PC-3 (cell line): Measurements from ENCODE around the gene CCDC158. TPM values are rescaled to one million over a fixed set of nuclear protein-coding genes. Genes with fewer than 3 reads are reported as not detected.
A peak's percentile ranks its signal among the peaks of the same experiment; 100 is the strongest.

Source experiments
- ATAC-seq: fragments of 200-7000 bp; cut with Tn5 transposase; 2 replicates; pipeline ENCODE4 v1.9.1; 2020; ENCODE audit warnings: mild to moderate bottlenecking, moderate library complexity
- BruUV-seq: library from RNA; stranded (reverse); fragments of 400-500 nt; replicated peaks from 2 replicates; lab custom pipeline; 2021; lab: Mats Ljungman, UMichigan
- CTCF ChIA-PET: fragments of 300-600 bp; sonication (Branson Sonifier 250); formaldehyde crosslinking; loops from one replicate; lab custom pipeline; 2022; ENCODE audit warnings: antibody characterized with exemption; lab: Charles Lee
- POLR2A ChIA-PET: fragments of 300-600 bp; sonication (Branson Sonifier 250); formaldehyde crosslinking; loops from one replicate; lab custom pipeline; 2022; ENCODE audit warnings: antibody characterized with exemption; ENCODE audit not compliant: unreplicated experiment; lab: Charles Lee
- DNase-seq: peaks from one replicate; pipeline ENCODE4 v3.0.0-alpha.2; 2015
- H2AFZ ChIP-seq: fragments of 300-600 bp; sonication (generic); 2 replicates; pipeline ENCODE4 v1.6.0; 2016; ENCODE audit warnings: antibody characterized with exemption, low read length
- H3F3A ChIP-seq: fragments of 300-600 bp; sonication (generic); one replicate; pipeline ENCODE4 v1.6.0; 2017; ENCODE audit warnings: antibody characterized with exemption, low read length, control low read depth, mild to moderate bottlenecking; ENCODE audit not compliant: unreplicated experiment
- H3K27ac ChIP-seq: fragments of 300-600 bp; sonication (generic); 2 replicates; pipeline ENCODE4 v1.5.1; 2016; ENCODE audit warnings: mild to moderate bottlenecking, low read length
- H3K27me3 ChIP-seq: fragments of 300-600 bp; sonication (generic); 2 replicates; pipeline ENCODE4 v1.6.1; 2016; ENCODE audit warnings: low read length, mixed read lengths
- H3K36me3 ChIP-seq: fragments of 300-600 bp; sonication (generic); 2 replicates; pipeline ENCODE4 v1.6.1; 2016; ENCODE audit warnings: low read depth, mixed run types, low read length, mixed read lengths
- H3K4me1 ChIP-seq: fragments of 300-600 bp; sonication (generic); 2 replicates; pipeline ENCODE4 v1.5.1; 2016; ENCODE audit warnings: low read length; ENCODE audit not compliant: insufficient read depth
- H3K4me2 ChIP-seq: fragments of 300-600 bp; sonication (generic); 2 replicates; pipeline ENCODE4 v1.6.0; 2016; ENCODE audit warnings: low read length
- H3K4me3 ChIP-seq: fragments of 300-600 bp; sonication (generic); 2 replicates; pipeline ENCODE4 v1.5.1; 2016; ENCODE audit warnings: mild to moderate bottlenecking, low read length, mixed read lengths
- H3K79me2 ChIP-seq: fragments of 300-600 bp; sonication (generic); 2 replicates; pipeline ENCODE4 v1.6.1; 2017; ENCODE audit warnings: low read length, mixed read lengths
- H3K9ac ChIP-seq: fragments of 300-600 bp; sonication (generic); 2 replicates; pipeline ENCODE4 v1.6.0; 2016; ENCODE audit warnings: mild to moderate bottlenecking, low read length
- H3K9me2 ChIP-seq: fragments of 300-600 bp; sonication (generic); replicated peaks from 2 replicates; pipeline ENCODE4 v1.6.1; 2016; ENCODE audit warnings: mixed run types, low read length, mixed read lengths
- H3K9me3 ChIP-seq: fragments of 300-600 bp; sonication (generic); 2 replicates; pipeline ENCODE4 v1.6.1; 2016; ENCODE audit warnings: low read length, mixed read lengths
- H4K20me1 ChIP-seq: fragments of 300-600 bp; sonication (generic); 2 replicates; pipeline ENCODE4 v1.6.1; 2016; ENCODE audit warnings: low read length, mixed read lengths
- CTCF ChIP-seq: fragments of 300-600 bp; sonication (generic); conservative IDR thresholded peaks from 2 replicates; pipeline ENCODE4 v1.5.1; 2017; ENCODE audit warnings: antibody characterized with exemption, low read depth, mild to moderate bottlenecking, low read length
- EZH2 ChIP-seq: fragments of 300-600 bp; sonication (generic); IDR thresholded peaks from one replicate; pipeline ENCODE4 v1.6.1; 2017; ENCODE audit warnings: antibody characterized with exemption, mild to moderate bottlenecking, low read length; ENCODE audit not compliant: unreplicated experiment
- EZH2phosphoT487 ChIP-seq: fragments of 300-600 bp; sonication (generic); IDR thresholded peaks from 2 replicates; pipeline ENCODE4 v1.6.1; 2018; ENCODE audit warnings: mild to moderate bottlenecking, antibody characterized with exemption, low read length, borderline replicate concordance
- intact Hi-C: fragments of 100-400 bp; cut with micrococcal nuclease; formaldehyde crosslinking; loops from 2 replicates; pipeline ENCODE4 v1.9.0; 2023
- total RNA-seq: library from RNA; depleted of rRNA; stranded (reverse); fragments of >200 nt; gene quantifications from 2 replicates; pipeline ENCODE4 v1.2.3, GENCODE V29; 2014

CCDC158 gene
- total RNA-seq, 1 experiment from 2014 or later, result not detected

- no peak for DNase-seq
- Histone ChIP-seq H3K79me2 (no peaks in the 10 kb centered on the region), H3K9ac (no peak overlapping the region), H4K20me1 (no peaks in the 10 kb centered on the region), H2AFZ (no peak overlapping the region), H3K9me3 (no peaks in the 10 kb centered on the region), H3K4me1 (no peaks in the 10 kb centered on the region; the same call in 1 of the 2 replicates), H3K27me3 (no peaks in the 10 kb centered on the region), H3K4me2 (no peak overlapping the region), H3K36me3 (no peaks in the 10 kb centered on the region), H3K4me3 (no peak overlapping the region), H3F3A (no peaks in the 10 kb centered on the region), H3K27ac (no peak overlapping the region), H3K9me2 (no peaks in the 10 kb centered on the region)
- intact Hi-C loops, result no loop called here
- no peak for ATAC-seq
- POLR2A ChIA-PET, result no interaction called here
- TF ChIP-seq EZH2 (no peak), EZH2phosphoT487 (no peak), CTCF (no peak)
- BruUV-seq, result no TSS peak
- CTCF ChIA-PET, result no interaction called here
Measured at GRCh38 chr4:76410636-76411035, 10.3 kb downstream of the CCDC158 start.

DNA sequence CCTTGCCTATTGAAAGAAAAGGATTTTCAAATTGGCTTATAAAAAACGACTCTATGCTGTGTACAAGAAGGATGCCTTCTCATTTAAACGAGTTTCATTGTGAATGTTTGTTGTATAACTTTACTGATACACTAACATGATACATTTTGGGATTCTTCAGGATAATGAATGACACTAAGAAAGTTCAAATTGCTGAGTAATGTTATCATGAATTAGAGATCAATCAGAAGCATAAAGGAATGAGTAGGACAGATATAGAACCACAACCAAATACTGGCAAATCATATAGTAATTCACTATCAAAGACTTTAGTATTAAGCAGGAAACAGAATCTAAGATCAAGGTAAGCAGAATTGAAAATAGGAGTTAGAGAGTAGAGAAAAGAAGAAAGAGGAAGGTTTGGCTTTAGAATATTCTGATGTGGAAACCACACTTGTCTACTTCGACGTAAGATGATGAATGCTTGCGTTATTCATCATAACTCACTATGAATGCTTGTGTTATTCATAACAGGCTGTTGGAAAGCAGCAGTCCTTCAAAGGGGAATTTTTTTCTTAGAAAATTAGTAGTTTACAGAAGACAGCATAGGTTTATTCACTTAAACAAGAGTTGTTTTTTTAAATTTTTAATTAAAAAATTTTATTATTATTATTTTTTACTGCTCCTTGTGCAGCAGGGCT is 13.4 kb downstream of the CCDC158 start:
- CTCF ChIA-PET, result no interaction called here
- Histone ChIP-seq H3K4me2 (no peak overlapping the region; the same call in 1 of the 2 replicates), H2AFZ (0 out of 2 replicates have a peak overlapping the region, but pooled peaks have one; percentile 40), H3K27me3 (no peaks in the 10 kb centered on the region), H3K9me3 (no peaks in the 10 kb centered on the region), H3K79me2 (no peaks in the 10 kb centered on the region), H3K36me3 (no peaks in the 10 kb centered on the region), H3K9ac (no peak overlapping the region), H3K9me2 (no peaks in the 10 kb centered on the region), H3K4me3 (no peak overlapping the region), H4K20me1 (no peaks in the 10 kb centered on the region), H3F3A (no peaks in the 10 kb centered on the region), H3K4me1 (peaks cover 14% of the 10 kb centered on the region), H3K27ac (no peak overlapping the region)
- intact Hi-C loops, result no loop called here
- POLR2A ChIA-PET, result no interaction called here
- TF ChIP-seq EZH2phosphoT487 (no peak), EZH2 (no peak), CTCF (no peak)
- BruUV-seq, result no TSS peak
- DNase-seq (peak; percentile 19), ATAC-seq (0 out of 2 replicates have a peak, but pooled peaks have one; percentile 13)

GRCh38 chr4:76406081-76406480 is 14.9 kb downstream of the CCDC158 start:
- no peak for ATAC-seq
- BruUV-seq, result no TSS peak

More at GRCh38 chr4:76406081-76406480, 14.9 kb downstream of the CCDC158 start:
- Histone ChIP-seq H3K36me3 (no peaks in the 10 kb centered on the region), H3K4me2 (no peak overlapping the region), H3K4me1 (peaks cover 28% of the 10 kb centered on the region), H3K27me3 (no peaks in the 10 kb centered on the region), H3K4me3 (no peak overlapping the region), H3K9me3 (no peaks in the 10 kb centered on the region), H3K79me2 (no peaks in the 10 kb centered on the region), H3K27ac (no peak overlapping the region), H2AFZ (no peak overlapping the region), H4K20me1 (no peaks in the 10 kb centered on the region), H3K9me2 (no peaks in the 10 kb centered on the region), H3K9ac (no peak overlapping the region), H3F3A (no peaks in the 10 kb centered on the region)
- intact Hi-C loops, result no loop called here
- CTCF ChIA-PET, result no interaction called here
- POLR2A ChIA-PET, result no interaction called here
- DNase-seq, result no peak
- TF ChIP-seq EZH2phosphoT487 (no peak), EZH2 (no peak), CTCF (no peak)
